Naive thymus-derived CD8-positive, alpha-beta T cell (primary cell): ENCODE results near the gene SPA17. TPM values are rescaled to one million over a fixed set of nuclear protein-coding genes. Genes with fewer than 3 reads are reported as not detected.

Experiments used
- ATAC-seq, 2 donors: fragments of 150-1000 bp; cut with Tn5 transposase in 1 of 2; sonication (Bioruptor Pico), chemical (Tn5 transposase) in 1 of 2; 1 replicate in 1 of 2; 2 replicates in 1 of 2; pipeline ENCODE4 v1.10.0; 2021; ENCODE audit warnings: mild to moderate bottlenecking in 2 of 2, moderate library complexity in 2 of 2
- POLR2A ChIA-PET: fragments of 350-600 bp; sonication (Branson Sonifier 250); formaldehyde crosslinking; loops from one replicate; lab custom pipeline; 2021; ENCODE audit warnings: antibody characterized with exemption; lab: Charles Lee
- DNase-seq, 10 donors: peaks; one replicate each; pipeline versions ENCODE4 v3.0.0 to v3.0.0-alpha.2; 2020 to 2022
- H3K27ac Mint-ChIP-seq, 10 donors: one replicate each; pipeline ENCODE4 v1.8.0; 2020 to 2022; ENCODE audit warnings: mild to moderate bottlenecking in 10 of 10, mixed read lengths in 10 of 10, moderate library complexity in 4 of 10, inconsistent platforms in 1 of 10
- H3K27me3 Mint-ChIP-seq, 5 donors: one replicate each; pipeline ENCODE4 v1.8.0; 2021 to 2022; ENCODE audit warnings: mixed read lengths in 5 of 5
- H3K36me3 Mint-ChIP-seq, 3 donors: one replicate each; pipeline ENCODE4 v1.8.0; 2020 to 2022; ENCODE audit warnings: mixed read lengths in 3 of 3, mild to moderate bottlenecking in 2 of 3, inconsistent platforms in 1 of 3
- H3K4me1 Mint-ChIP-seq, 4 donors: one replicate each; pipeline ENCODE4 v1.8.0; 2021 to 2022; ENCODE audit warnings: mixed read lengths in 4 of 4
- H3K4me3 Mint-ChIP-seq, 10 donors: one replicate each; pipeline ENCODE4 v1.8.0; 2020 to 2022; ENCODE audit warnings: mild to moderate bottlenecking in 10 of 10, mixed read lengths in 10 of 10, moderate library complexity in 6 of 10, inconsistent platforms in 1 of 10
- H3K9me3 Mint-ChIP-seq, 9 donors: one replicate each; pipeline ENCODE4 v1.8.0; 2020 to 2022; ENCODE audit warnings: mixed read lengths in 9 of 9, mild to moderate bottlenecking in 3 of 9, inconsistent platforms in 1 of 9, moderate library complexity in 1 of 9
- polyA plus RNA-seq, 3 donors: library from polyadenylated mRNA; unstranded; fragments of 300-500 nt; fragmentation: Illumina TruSeq; gene quantifications; one replicate each; pipeline ENCODE4 v1.2.3, GENCODE V29; 2021
- total RNA-seq, 8 experiments: library from RNA in 2 of 8; stranded (reverse) in 2 of 8; gene quantifications; one replicate each; pipeline ENCODE4 v1.2.3 and lab custom pipeline; 2021 to 2026

Gene SPA17
- total and polyA plus RNA-seq, 5 experiments from 2014 or later: 0.36 to 2.5 (median 1.2) TPM

- peaks cover 5 to 41% (median 20%) of the 10 kb centered on the region in 4 donors for H3K4me1 Mint-ChIP-seq
- no peaks in the 10 kb centered on the region for H3K36me3 Mint-ChIP-seq
- no peaks in the 10 kb centered on the region for H3K9me3 Mint-ChIP-seq
- H3K27me3 Mint-ChIP-seq: peaks cover 0 to 7% (median 2%) of the 10 kb centered on the region in 5 donors
- peak overlapping the region; percentile 77 to 99 (median 96) for H3K27ac Mint-ChIP-seq
- peak overlapping the region; percentile 86 to 99 (median 97) for H3K4me3 Mint-ChIP-seq
- ATAC-seq (peak; percentile 19 to 22), DNase-seq (no peak)
- POLR2A ChIA-PET: interaction anchor here (0.7 to 3.8 kb wide), 14 partner anchors 9 to 366 kb away, joined by 3 to 63 read pairs (median 4); partner anchors contain the start of genes CCDC15, ESAM, MSANTD2 and SIAE
Observed at GRCh38 chr11:124745835-124746620, 72.3 kb downstream of the SPA17 start.

DNA sequence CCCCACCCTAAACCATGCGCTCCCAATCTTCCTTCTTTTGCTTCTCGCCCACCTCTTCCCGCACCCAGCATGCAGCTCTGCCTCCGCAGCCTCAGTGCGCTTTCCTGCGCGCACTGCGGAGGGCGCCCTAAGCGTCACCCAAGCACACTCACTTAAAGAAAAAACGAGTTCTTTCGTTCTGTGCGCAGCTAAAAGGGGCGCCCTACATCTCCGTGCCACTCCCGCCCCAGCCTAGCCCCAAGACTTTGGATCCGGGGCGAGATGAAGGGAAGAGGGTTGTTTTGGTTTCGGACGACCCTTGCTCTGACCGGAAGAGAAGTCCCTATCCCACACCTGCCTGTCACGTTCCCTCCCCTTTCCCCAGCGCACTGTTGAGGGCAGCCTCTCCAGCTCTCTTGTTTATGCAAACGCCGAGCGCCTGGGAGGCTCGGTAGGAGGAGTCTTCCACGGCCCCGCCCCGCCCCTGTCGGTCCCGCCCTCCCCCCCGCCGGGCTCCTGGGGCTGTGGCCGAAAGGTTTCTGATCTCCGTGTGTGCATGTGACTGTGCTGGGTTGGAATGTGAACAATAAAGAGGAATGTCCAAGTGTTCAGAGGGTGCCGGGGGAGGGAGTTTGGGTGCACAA is 73.0 kb downstream of the SPA17 start:
- peak; percentile 91 to 93 for ATAC-seq
- Mint-ChIP-seq H3K27ac (peak overlapping the region; percentile 77 to 99 (median 96)), H3K27me3 (peaks cover 0 to 2% (median 2%) of the 10 kb centered on the region in 5 donors), H3K4me1 (peaks cover 5 to 36% (median 20%) of the 10 kb centered on the region in 4 donors), H3K9me3 (no peaks in the 10 kb centered on the region), H3K4me3 (peak overlapping the region; percentile 86 to 99 (median 97)), H3K36me3 (no peaks in the 10 kb centered on the region)
- POLR2A ChIA-PET: interaction anchor here (0.7 to 3.8 kb wide), 16 partner anchors 9 to 365 kb away, joined by 3 to 63 read pairs (median 4); partner anchors contain the start of genes CCDC15, ESAM, MSANTD2 and SIAE
- peak; percentile 67 to 89 (median 78) for DNase-seq

Other genes starting within 250 kb of the SPA17 start
- not detected for gene OR8B4, start 249.0 kb upstream of the SPA17 start, total RNA-seq
- gene OR8B4, start 249.0 kb upstream of the SPA17 start, polyA plus RNA-seq: not detected
- not detected for gene OR8B8, start 228.2 kb upstream of the SPA17 start, total RNA-seq
- not detected for gene OR8B8, start 228.2 kb upstream of the SPA17 start, polyA plus RNA-seq
- not detected for gene OR8B12, start 130.2 kb upstream of the SPA17 start, total RNA-seq
- not detected for gene OR8B12, start 130.2 kb upstream of the SPA17 start, polyA plus RNA-seq
- not detected for gene OR8A1, start 103.9 kb upstream of the SPA17 start, total RNA-seq
- gene OR8A1, start 103.9 kb upstream of the SPA17 start, polyA plus RNA-seq: not detected
- not detected for gene PANX3, start 62.5 kb upstream of the SPA17 start, total RNA-seq
- not detected for gene PANX3, start 62.5 kb upstream of the SPA17 start, polyA plus RNA-seq
- 10 to 100 TPM; 73.8 to 76.6 TPM for gene TBRG1, start 51.0 kb upstream of the SPA17 start, total RNA-seq
- 10 to 100 TPM; 34.9 to 37.7 (median 35.8) TPM for gene TBRG1, start 51.0 kb upstream of the SPA17 start, polyA plus RNA-seq
- gene SIAE, start 165 bp upstream of the SPA17 start, total RNA-seq: 1 to 10 TPM; 8.8 to 9.3 TPM
- gene SIAE, start 165 bp upstream of the SPA17 start, polyA plus RNA-seq: 1 to 10 TPM; 3.2 to 5.8 (median 4.2) TPM
- gene NRGN, start 66.0 kb downstream of the SPA17 start, total RNA-seq: under 1 TPM; 0.68 to 0.69 TPM
- under 1 TPM in 2 of 3 donors, not detected in 1; 0.14 to 0.20 TPM for gene NRGN, start 66.0 kb downstream of the SPA17 start, polyA plus RNA-seq
- gene VSIG2, start 78.4 kb downstream of the SPA17 start, total RNA-seq: 1 to 10 TPM; 1.8 to 2.0 TPM
- gene VSIG2, start 78.4 kb downstream of the SPA17 start, polyA plus RNA-seq: under 1 TPM; 0.28 to 0.44 (median 0.34) TPM
- 1 to 10 TPM; 2.8 to 3.0 TPM for gene ESAM, start 88.4 kb downstream of the SPA17 start, total RNA-seq
- 1 to 10 TPM; 1.9 to 2.6 (median 2.5) TPM for gene ESAM, start 88.4 kb downstream of the SPA17 start, polyA plus RNA-seq
- gene MSANTD2, start 126.5 kb downstream of the SPA17 start, total RNA-seq: 10 to 100 TPM; 23.0 to 25.5 TPM
- gene MSANTD2, start 126.5 kb downstream of the SPA17 start, polyA plus RNA-seq: 1 to 10 TPM; 3.5 to 4.2 (median 4.0) TPM
- 10 to 100 TPM; 49.4 to 55.0 TPM for gene ROBO3, start 191.5 kb downstream of the SPA17 start, total RNA-seq
- 1 to 10 TPM; 5.8 to 7.0 (median 6.9) TPM for gene ROBO3, start 191.5 kb downstream of the SPA17 start, polyA plus RNA-seq
- gene ROBO4, start 224.0 kb downstream of the SPA17 start, total RNA-seq: not detected
- under 1 TPM in 1 of 3 donors, not detected in 2; 0.04 TPM for gene ROBO4, start 224.0 kb downstream of the SPA17 start, polyA plus RNA-seq
- not detected for gene HEPN1, start 245.3 kb downstream of the SPA17 start, total RNA-seq
- gene HEPN1, start 245.3 kb downstream of the SPA17 start, polyA plus RNA-seq: not detected